Cardiac septum (tissue), 1 donor: ENCODE measurements around the gene RTL10. TPM values are rescaled to one million over a fixed set of nuclear protein-coding genes. Genes with fewer than 3 reads are reported as not detected.

Source experiments
- DNase-seq: peaks from one replicate; pipeline ENCODE4 v3.0.0-alpha.2; 2020; ENCODE audit warnings: low spot score
- intact Hi-C: fragments of 100-400 bp; cut with DNase I; formaldehyde crosslinking; loops from one replicate; pipeline ENCODE4 v1.14.0; 2022
- total RNA-seq: library from RNA; stranded (reverse); fragmentation: NEBNext Ultra II Directional; extraction: Animal tissue kit (Norgen Biotek cat#: 25700); gene quantifications from one replicate; pipeline ENCODE4 v1.2.1, GENCODE V29; 2021
- donor health status: DM: no; HTN: no; CAD: no.

RTL10 gene
- total RNA-seq, 1 donor from 2014 or later, result 6.3 TPM

DNA sequence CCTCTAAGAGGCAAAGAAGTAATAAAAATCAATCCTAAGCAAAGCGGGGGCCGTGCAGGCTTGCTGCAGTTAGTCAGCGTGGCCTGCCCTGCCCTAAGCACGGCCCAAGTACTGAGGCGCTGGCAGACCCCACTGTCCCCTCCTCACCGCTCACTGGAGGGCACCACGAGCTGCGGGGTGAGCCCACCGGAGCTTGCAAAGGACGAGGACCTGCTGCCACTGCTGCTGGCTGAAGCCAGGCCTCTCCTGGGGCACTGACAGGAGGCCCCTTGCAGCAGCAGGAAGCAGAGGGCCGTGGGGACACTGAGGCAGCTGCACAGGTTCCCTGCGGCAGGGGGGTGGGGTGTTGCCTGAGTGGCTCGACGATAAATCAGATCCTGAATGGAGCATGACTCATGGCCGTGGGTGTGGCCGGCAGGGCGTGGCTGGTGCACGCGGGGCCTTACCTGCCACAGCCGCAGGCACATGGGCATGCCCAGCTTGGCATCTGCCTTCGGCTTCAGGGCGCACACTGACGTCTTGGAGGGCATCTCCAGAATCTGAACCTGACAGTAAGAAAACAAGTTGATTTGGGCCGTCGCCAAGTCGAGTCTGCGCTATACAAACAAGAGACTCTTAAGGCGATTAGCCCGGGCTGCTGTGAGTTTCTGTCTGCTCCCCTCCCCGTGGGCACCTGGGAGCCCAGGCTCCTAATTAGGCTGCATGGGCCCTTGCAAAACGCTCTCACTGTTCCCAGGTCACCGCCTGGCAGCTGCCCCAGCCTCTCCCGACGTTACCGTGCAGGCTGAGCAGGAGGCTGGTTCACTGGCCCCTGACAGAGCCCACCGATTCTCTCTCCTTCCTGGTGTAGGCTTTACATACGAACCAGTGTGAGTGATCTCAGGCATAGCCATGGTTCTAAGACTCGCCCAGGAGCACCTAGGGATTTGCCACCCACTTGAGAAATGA lies 48.2 kb downstream of the RTL10 start:
- intact Hi-C loops, result no loop called here
- DNase-seq, result peak; percentile 64

DNA sequence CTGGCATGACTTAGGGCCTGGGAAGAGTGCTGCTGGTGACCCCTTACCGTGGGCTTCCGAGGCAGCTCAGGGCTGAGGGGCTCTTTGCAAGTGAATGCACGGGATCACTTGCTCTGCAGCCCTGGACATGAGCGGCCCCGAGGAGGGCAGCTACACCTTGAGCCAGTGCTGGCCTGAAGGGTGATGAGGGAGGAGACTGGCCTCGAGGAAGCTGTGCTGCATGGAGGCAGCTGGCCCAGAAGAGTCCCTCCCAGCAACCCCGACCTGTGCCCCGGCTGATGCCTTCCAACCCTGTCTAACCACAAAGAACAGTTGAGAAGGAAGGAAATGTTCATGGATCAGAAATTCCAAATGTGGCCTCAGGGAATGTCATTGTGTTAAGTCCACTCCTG lies 48.9 kb downstream of the RTL10 start:
- intact Hi-C loops, result no loop called here
- no peak for DNase-seq

Other genes starting within 250 kb of the RTL10 start
- gene SEPTIN5, start 140.4 kb downstream of the RTL10 start, total RNA-seq, result 191 TPM
- gene GP1BB, start 131.3 kb downstream of the RTL10 start, total RNA-seq, result 5.5 TPM
- 0.48 TPM for gene TBX1, start 94.1 kb downstream of the RTL10 start, total RNA-seq
- 2.0 TPM for gene GNB1L, start within 50 bp of the RTL10 start, total RNA-seq
- gene COMT, start 86.9 kb upstream of the RTL10 start, total RNA-seq, result 97.1 TPM
- gene TXNRD2, start 86.9 kb upstream of the RTL10 start, total RNA-seq, result 33.3 TPM
- gene ARVCF, start 161.9 kb upstream of the RTL10 start, total RNA-seq, result 46.8 TPM
- 84.5 TPM for gene TANGO2, start 166.2 kb upstream of the RTL10 start, total RNA-seq
- gene DGCR8, start 225.4 kb upstream of the RTL10 start, total RNA-seq, result 19.1 TPM